ENCODE measurements around the gene FAM53B.

FAM53B gene

GRCh38 chr10:124668517-124669051, 75.6 kb downstream of the FAM53B start:
- no peak overlapping the region for H3K27ac ChIP-seq
- TF ChIP-seq CTCF (IDR thresholded peaks at IDR 0.05) = no peak
- no peak for TF ChIP-seq ZFX (IDR thresholded peaks at IDR 0.05; ENCODE audit: borderline replicate concordance)

GRCh38 chr10:124667425-124668345, 76.5 kb downstream of the FAM53B start:
- H3K27ac ChIP-seq = no peak overlapping the region
- TF ChIP-seq CTCF (IDR thresholded peaks at IDR 0.05) = no peak

- H3K27ac ChIP-seq = no peak overlapping the region
- TF ChIP-seq CTCF (IDR thresholded peaks at IDR 0.05) (no peak), ZFX (IDR thresholded peaks at IDR 0.05; ENCODE audit: borderline replicate concordance) (no peak)
Observed at GRCh38 chr10:124666494-124666893, 77.7 kb downstream of the FAM53B start.

- H3K27ac ChIP-seq = no peak overlapping the region
- no peak for TF ChIP-seq ZFX (IDR thresholded peaks at IDR 0.05; ENCODE audit: borderline replicate concordance)
- TF ChIP-seq CTCF (IDR thresholded peaks at IDR 0.05) = no peak
Observed at GRCh38 chr10:124665980-124666379, 78.2 kb downstream of the FAM53B start.

GRCh38 chr10:124665558-124665957, 78.6 kb downstream of the FAM53B start:
- no peak overlapping the region for H3K27ac ChIP-seq
- no peak for TF ChIP-seq CTCF (IDR thresholded peaks at IDR 0.05)
- no peak for TF ChIP-seq ZFX (IDR thresholded peaks at IDR 0.05; ENCODE audit: borderline replicate concordance)

- no peak overlapping the region for H3K27ac ChIP-seq
- no peak for TF ChIP-seq CTCF (IDR thresholded peaks at IDR 0.05)
- no peak for TF ChIP-seq ZFX (IDR thresholded peaks at IDR 0.05; ENCODE audit: borderline replicate concordance)
Observed at GRCh38 chr10:124665091-124665490, 79.1 kb downstream of the FAM53B start.

- no peak overlapping the region for H3K27ac ChIP-seq
- TF ChIP-seq ZFX (IDR thresholded peaks at IDR 0.05; ENCODE audit: borderline replicate concordance) (no peak), CTCF (IDR thresholded peaks at IDR 0.05) (no peak)
Observed at GRCh38 chr10:124663766-124664360, 80.3 kb downstream of the FAM53B start.

Measured in 22Rv1 (cell line).